Activated T-cell treated with anti-CD3 and anti-CD28 coated beads, Interleukin-2, amount 50 U/mL, for 48 hours (primary cell): Measurements from ENCODE around the gene ADSS2.

Source experiments
- DNase-seq, 2 experiments: peaks; one replicate each; pipeline ENCODE4 v3.0.0-alpha.2; 2020

The ADSS2 gene

DNA sequence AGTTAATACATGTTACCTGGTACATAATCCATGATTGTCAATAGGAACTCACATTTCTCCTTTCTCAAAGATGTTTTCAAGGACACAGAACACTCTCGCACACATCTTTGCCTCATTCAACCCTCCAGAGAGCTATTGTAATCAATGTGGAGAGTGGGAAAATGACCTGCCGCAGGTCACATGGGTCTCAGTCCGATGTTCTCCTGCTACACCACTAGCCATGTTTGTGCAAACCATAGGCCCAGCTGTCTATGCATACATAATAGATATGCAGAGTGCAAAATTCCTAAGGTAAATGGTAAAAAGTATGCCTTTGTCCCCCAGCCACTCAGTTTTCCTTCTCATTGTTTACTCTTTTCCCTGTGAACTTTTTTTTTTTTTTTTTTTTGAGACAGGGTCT is 89.2 kb downstream of the ADSS2 start:
- DNase-seq, result no peak

GRCh38 chr1:244361764-244362473 is 89.8 kb downstream of the ADSS2 start:
- no peak for DNase-seq
